WTC11 (cell line): Measurements from ENCODE around the gene RRAD. TPM values are rescaled to one million over a fixed set of nuclear protein-coding genes. Genes with fewer than 3 reads are reported as not detected.

ENCODE experiments used
- ATAC-seq: fragments of 200-7000 bp; cut with Tn5 transposase; 2 replicates; pipeline ENCODE4 v1.10.0; 2021; ENCODE audit warnings: mild to moderate bottlenecking, moderate library complexity
- CTCF ChIA-PET: fragments of 300-600 bp; sonication (Branson Sonifier 250); formaldehyde crosslinking; loops from one replicate; lab custom pipeline; 2021; ENCODE audit warnings: antibody characterized with exemption; lab: Charles Lee
- POLR2A ChIA-PET: fragments of 350-600 bp; sonication (Branson Sonifier 250); formaldehyde crosslinking; loops from one replicate; lab custom pipeline; 2021; ENCODE audit warnings: antibody characterized with exemption; lab: Charles Lee
- DNase-seq: peaks from one replicate; pipeline ENCODE4 v3.0.0; 2021; ENCODE audit warnings: low spot score
- H3K27ac Mint-ChIP-seq: 2 replicates; pipeline ENCODE4 v1.8.0; 2021; ENCODE audit warnings: mixed read lengths
- H3K27me3 Mint-ChIP-seq: 2 replicates; pipeline ENCODE4 v1.8.0; 2021; ENCODE audit warnings: low read depth, mild to moderate bottlenecking, moderate library complexity, mixed read lengths
- H3K36me3 Mint-ChIP-seq: 2 replicates; pipeline ENCODE4 v1.8.0; 2021; ENCODE audit warnings: mixed read lengths
- H3K4me1 Mint-ChIP-seq: 2 replicates; pipeline ENCODE4 v1.8.0; 2022; ENCODE audit warnings: mixed read lengths
- H3K4me3 Mint-ChIP-seq: 2 replicates; pipeline ENCODE4 v1.8.0; 2021; ENCODE audit warnings: mild to moderate bottlenecking, moderate library complexity, mixed read lengths
- H3K9me3 Mint-ChIP-seq: 2 replicates; pipeline ENCODE4 v1.8.0; 2021; ENCODE audit warnings: mixed read lengths
- EMX1 ChIP-seq: fragments of 250-450 bp; sonication (Bioruptor Pico); IDR thresholded peaks from 2 replicates; pipeline ENCODE4 v1.8.0; 2021; ENCODE audit warnings: mild to moderate bottlenecking
- FOXK1 ChIP-seq: sonication (generic); formaldehyde crosslinking; IDR thresholded peaks from 2 replicates; pipeline ENCODE4 v1.8.0; 2022; ENCODE audit warnings: mild to moderate bottlenecking, moderate library complexity, missing genetic modification reagents
- KAT7 ChIP-seq: sonication (generic); formaldehyde crosslinking; IDR thresholded peaks from 2 replicates; pipeline ENCODE4 v1.8.1; 2023; ENCODE audit warnings: missing genetic modification reagents, mild to moderate bottlenecking, borderline replicate concordance
- MXD4 ChIP-seq: fragments of 250-450 bp; sonication (Bioruptor Pico); IDR thresholded peaks from 2 replicates; pipeline ENCODE4 v1.8.0; 2021; ENCODE audit warnings: mild to moderate bottlenecking, moderate library complexity, borderline replicate concordance
- SMAD4 ChIP-seq: sonication (generic); formaldehyde crosslinking; IDR thresholded peaks from 2 replicates; pipeline ENCODE4 v1.8.0; 2022; ENCODE audit warnings: mild to moderate bottlenecking, missing genetic modification reagents
- ZNF263 ChIP-seq: sonication (generic); formaldehyde crosslinking; IDR thresholded peaks from 2 replicates; pipeline ENCODE4 v1.8.1; 2022; ENCODE audit warnings: low read depth, mild to moderate bottlenecking, moderate library complexity, missing genetic modification reagents
- ZNF396 ChIP-seq: fragments of 250-450 bp; sonication (Bioruptor Pico); IDR thresholded peaks from 2 replicates; pipeline ENCODE4 v1.8.0; 2021; ENCODE audit warnings: mild to moderate bottlenecking, moderate library complexity, borderline replicate concordance
- ZNF671 ChIP-seq: fragments of 250-450 bp; sonication (Bioruptor Pico); IDR thresholded peaks from 2 replicates; pipeline ENCODE4 v1.8.0; 2021; ENCODE audit warnings: mild to moderate bottlenecking
- total RNA-seq: library from RNA; stranded (reverse); gene quantifications from 3 replicates; pipeline ENCODE4 v1.2.3, GENCODE V29; 2021
- TF ChIP-seq, protein P1 (sequence below): sonication (generic); formaldehyde crosslinking; IDR thresholded peaks from 2 replicates; pipeline ENCODE4 v1.8.1; 2023; ENCODE audit warnings: mild to moderate bottlenecking, missing genetic modification reagents, moderate library complexity
- TF ChIP-seq, protein P2 (sequence below): sonication (generic); formaldehyde crosslinking; IDR thresholded peaks from 2 replicates; pipeline ENCODE4 v1.8.0; 2022; ENCODE audit warnings: missing genetic modification reagents
- TF ChIP-seq, protein P3 (sequence below): sonication (generic); formaldehyde crosslinking; IDR thresholded peaks from 2 replicates; pipeline ENCODE4 v1.8.0; 2022; ENCODE audit warnings: mild to moderate bottlenecking, missing genetic modification reagents
- TF ChIP-seq, protein P4 (sequence below): sonication (generic); formaldehyde crosslinking; IDR thresholded peaks from 2 replicates; pipeline ENCODE4 v1.8.0; 2023; ENCODE audit warnings: missing genetic modification reagents

RRAD gene
- total RNA-seq, 1 experiment from 2014 or later = 0.52 TPM

DNA sequence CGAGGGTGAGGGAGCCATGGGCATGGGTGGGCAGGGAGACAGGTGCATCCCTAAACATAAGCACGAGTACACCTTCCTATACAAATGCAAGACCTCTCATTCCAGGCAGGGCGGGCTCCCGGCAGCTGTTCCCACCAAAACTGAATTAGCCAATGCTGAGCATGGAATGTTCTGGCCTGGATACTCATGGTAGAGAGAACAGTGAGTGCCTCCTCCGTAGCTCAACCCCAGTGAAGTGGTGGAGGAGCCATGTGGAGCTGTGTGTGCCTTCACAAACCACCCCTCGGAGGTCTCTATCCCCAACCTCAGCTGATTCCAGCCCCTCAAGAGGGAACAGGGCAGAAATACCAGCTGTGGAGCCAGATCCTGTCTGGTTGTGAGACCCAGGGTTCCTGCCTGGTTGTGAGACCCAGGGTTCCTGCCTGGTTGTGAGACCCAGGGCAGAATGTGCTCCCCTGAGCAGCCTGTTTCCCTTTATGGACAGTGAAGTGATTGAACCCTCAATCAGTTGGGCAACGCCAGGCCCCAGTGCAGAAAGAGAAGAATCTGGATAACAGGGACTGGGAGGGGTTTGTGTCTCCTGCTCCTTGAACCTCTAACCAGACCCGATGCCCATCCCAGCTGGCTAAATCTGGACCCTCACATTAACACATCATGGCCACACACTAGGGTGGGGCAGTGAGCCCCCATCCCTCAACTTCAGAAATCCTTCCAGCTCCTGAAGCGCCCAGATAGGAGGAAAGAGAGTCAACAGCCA lies 4.2 kb downstream of the RRAD start:
- Mint-ChIP-seq H3K27ac (no peak overlapping the region), H3K36me3 (no peaks in the 10 kb centered on the region), H3K9me3 (no peaks in the 10 kb centered on the region), H3K27me3 (peaks cover 39% of the 10 kb centered on the region), H3K4me3 (no peak overlapping the region), H3K4me1 (no peaks in the 10 kb centered on the region)
- POLR2A ChIA-PET = no interaction called here
- no peak for TF ChIP-seq EMX1 (CRISPR knock-in tag)
- TF ChIP-seq, protein P1, sequence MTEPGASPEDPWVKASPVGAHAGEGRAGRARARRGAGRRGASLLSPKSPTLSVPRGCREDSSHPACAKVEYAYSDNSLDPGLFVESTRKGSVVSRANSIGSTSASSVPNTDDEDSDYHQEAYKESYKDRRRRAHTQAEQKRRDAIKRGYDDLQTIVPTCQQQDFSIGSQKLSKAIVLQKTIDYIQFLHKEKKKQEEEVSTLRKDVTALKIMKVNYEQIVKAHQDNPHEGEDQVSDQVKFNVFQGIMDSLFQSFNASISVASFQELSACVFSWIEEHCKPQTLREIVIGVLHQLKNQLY (CRISPR knock-in tag) = no peak
- no peak for TF ChIP-seq ZNF671 (CRISPR knock-in tag)
- TF ChIP-seq ZNF263 (CRISPR knock-in tag) = no peak
- TF ChIP-seq, protein P2, sequence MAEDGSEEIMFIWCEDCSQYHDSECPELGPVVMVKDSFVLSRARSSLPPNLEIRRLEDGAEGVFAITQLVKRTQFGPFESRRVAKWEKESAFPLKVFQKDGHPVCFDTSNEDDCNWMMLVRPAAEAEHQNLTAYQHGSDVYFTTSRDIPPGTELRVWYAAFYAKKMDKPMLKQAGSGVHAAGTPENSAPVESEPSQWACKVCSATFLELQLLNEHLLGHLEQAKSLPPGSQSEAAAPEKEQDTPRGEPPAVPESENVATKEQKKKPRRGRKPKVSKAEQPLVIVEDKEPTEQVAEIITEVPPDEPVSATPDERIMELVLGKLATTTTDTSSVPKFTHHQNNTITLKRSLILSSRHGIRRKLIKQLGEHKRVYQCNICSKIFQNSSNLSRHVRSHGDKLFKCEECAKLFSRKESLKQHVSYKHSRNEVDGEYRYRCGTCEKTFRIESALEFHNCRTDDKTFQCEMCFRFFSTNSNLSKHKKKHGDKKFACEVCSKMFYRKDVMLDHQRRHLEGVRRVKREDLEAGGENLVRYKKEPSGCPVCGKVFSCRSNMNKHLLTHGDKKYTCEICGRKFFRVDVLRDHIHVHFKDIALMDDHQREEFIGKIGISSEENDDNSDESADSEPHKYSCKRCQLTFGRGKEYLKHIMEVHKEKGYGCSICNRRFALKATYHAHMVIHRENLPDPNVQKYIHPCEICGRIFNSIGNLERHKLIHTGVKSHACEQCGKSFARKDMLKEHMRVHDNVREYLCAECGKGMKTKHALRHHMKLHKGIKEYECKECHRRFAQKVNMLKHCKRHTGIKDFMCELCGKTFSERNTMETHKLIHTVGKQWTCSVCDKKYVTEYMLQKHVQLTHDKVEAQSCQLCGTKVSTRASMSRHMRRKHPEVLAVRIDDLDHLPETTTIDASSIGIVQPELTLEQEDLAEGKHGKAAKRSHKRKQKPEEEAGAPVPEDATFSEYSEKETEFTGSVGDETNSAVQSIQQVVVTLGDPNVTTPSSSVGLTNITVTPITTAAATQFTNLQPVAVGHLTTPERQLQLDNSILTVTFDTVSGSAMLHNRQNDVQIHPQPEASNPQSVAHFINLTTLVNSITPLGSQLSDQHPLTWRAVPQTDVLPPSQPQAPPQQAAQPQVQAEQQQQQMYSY (CRISPR knock-in tag) = no peak
- TF ChIP-seq, protein P3, sequence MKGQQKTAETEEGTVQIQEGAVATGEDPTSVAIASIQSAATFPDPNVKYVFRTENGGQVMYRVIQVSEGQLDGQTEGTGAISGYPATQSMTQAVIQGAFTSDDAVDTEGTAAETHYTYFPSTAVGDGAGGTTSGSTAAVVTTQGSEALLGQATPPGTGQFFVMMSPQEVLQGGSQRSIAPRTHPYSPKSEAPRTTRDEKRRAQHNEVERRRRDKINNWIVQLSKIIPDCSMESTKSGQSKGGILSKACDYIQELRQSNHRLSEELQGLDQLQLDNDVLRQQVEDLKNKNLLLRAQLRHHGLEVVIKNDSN (CRISPR knock-in tag) = no peak
- no peak for TF ChIP-seq KAT7 (CRISPR knock-in tag)
- TF ChIP-seq, protein P4, sequence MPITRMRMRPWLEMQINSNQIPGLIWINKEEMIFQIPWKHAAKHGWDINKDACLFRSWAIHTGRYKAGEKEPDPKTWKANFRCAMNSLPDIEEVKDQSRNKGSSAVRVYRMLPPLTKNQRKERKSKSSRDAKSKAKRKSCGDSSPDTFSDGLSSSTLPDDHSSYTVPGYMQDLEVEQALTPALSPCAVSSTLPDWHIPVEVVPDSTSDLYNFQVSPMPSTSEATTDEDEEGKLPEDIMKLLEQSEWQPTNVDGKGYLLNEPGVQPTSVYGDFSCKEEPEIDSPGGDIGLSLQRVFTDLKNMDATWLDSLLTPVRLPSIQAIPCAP (CRISPR knock-in tag) = no peak
- no peak for TF ChIP-seq ZNF396 (CRISPR knock-in tag)
- ATAC-seq (no peak), DNase-seq (no peak)
- CTCF ChIA-PET = interaction anchor here (1.3 to 4.3 kb wide), 7 partner anchors 11 to 312 kb away, joined by 3 to 38 read pairs (median 4); partner anchors contain the start of gene NAE1

DNA sequence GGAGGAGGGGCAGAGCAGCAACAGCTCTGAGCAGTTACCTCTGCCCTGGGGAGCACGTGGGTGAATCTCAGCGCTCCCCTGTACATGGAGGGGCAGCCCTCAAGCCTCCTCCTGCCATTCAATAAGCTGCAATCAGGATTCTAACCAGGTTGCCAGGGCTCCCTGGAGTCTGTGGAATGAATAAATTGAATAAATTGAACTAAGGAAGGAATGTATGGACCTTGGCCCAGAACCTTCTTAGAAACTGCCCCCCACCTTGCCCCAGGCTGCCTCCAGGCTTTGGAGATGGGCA lies 5.1 kb downstream of the RRAD start:
- POLR2A ChIA-PET = no interaction called here
- no peaks in the 10 kb centered on the region for H3K36me3 Mint-ChIP-seq
- H3K27me3 Mint-ChIP-seq = peaks cover 30% of the 10 kb centered on the region

More for the DNA sequence above, 5.1 kb downstream of the RRAD start:
- Mint-ChIP-seq H3K27ac (no peak overlapping the region), H3K4me3 (no peak overlapping the region), H3K4me1 (no peaks in the 10 kb centered on the region), H3K9me3 (no peaks in the 10 kb centered on the region)
- no peak for ATAC-seq
- no peak for TF ChIP-seq FOXK1 (CRISPR knock-in tag)
- TF ChIP-seq, protein P3 (CRISPR knock-in tag) = no peak
- TF ChIP-seq, protein P4 (CRISPR knock-in tag) = no peak
- TF ChIP-seq SMAD4 (CRISPR knock-in tag) = no peak
- TF ChIP-seq MXD4 (CRISPR knock-in tag) = no peak
- DNase-seq = no peak
- CTCF ChIA-PET = interaction anchor here (1.3 to 6.0 kb wide), 6 partner anchors 8 to 312 kb away, joined by 3 to 38 read pairs (median 10); partner anchors contain the start of gene NAE1
